ENCODE measurements around the gene ICE1. TPM values are rescaled to one million over a fixed set of nuclear protein-coding genes. Genes with fewer than 3 reads are reported as not detected.

Gene ICE1
- total and polyA plus RNA-seq, 2 experiments from 2014 or later: 17.7 to 19.6 TPM

- no peak for TF ChIP-seq CTCF (IDR thresholded peaks at IDR 0.05; ENCODE audit: low read depth, low read length)
- Histone ChIP-seq H3K27me3 (no peaks in the 10 kb centered on the region), H3K9me3 (ENCODE audit: low read depth) (no peaks in the 10 kb centered on the region), H3K27ac (no peak overlapping the region), H3K4me1 (ENCODE audit: low read depth) (no peaks in the 10 kb centered on the region), H3K36me3 (no peaks in the 10 kb centered on the region), H3K4me3 (no peak overlapping the region)
- DNase-seq (ENCODE audit: low read depth in 1 of 2, low spot score in 1 of 2): no peak
These were observed 4.5 kb upstream of the ICE1 start for GRCh38 chr5:5418006-5418405.

GRCh38 chr5:5418764-5419163, 3.7 kb upstream of the ICE1 start:
- Histone ChIP-seq H3K27me3 (no peaks in the 10 kb centered on the region), H3K9me3 (ENCODE audit: low read depth) (no peaks in the 10 kb centered on the region), H3K36me3 (no peaks in the 10 kb centered on the region), H3K4me3 (no peak overlapping the region), H3K27ac (no peak overlapping the region), H3K4me1 (ENCODE audit: low read depth) (peaks cover 3% of the 10 kb centered on the region)
- no peak for TF ChIP-seq CTCF (IDR thresholded peaks at IDR 0.05; ENCODE audit: low read depth, low read length)
- DNase-seq (ENCODE audit: low read depth in 1 of 2, low spot score in 1 of 2): no peak

- no peak overlapping the region for H3K27ac ChIP-seq
- peak; percentile 46 to 74 for DNase-seq (ENCODE audit: low read depth in 1 of 2, low spot score in 1 of 2)
- H3K4me1 ChIP-seq (ENCODE audit: low read depth): peaks cover 3% of the 10 kb centered on the region
These were observed 2.9 kb upstream of the ICE1 start for GRCh38 chr5:5419291-5420210.

GRCh38 chr5:5420251-5420650, 2.2 kb upstream of the ICE1 start:
- no peaks in the 10 kb centered on the region for H3K27me3 ChIP-seq
- no peak for DNase-seq (ENCODE audit: low read depth in 1 of 2, low spot score in 1 of 2)
- H3K4me1 ChIP-seq (ENCODE audit: low read depth): peaks cover 3% of the 10 kb centered on the region
- TF ChIP-seq CTCF (IDR thresholded peaks at IDR 0.05; ENCODE audit: low read depth, low read length): no peak
- no peak overlapping the region for H3K27ac ChIP-seq
- H3K4me3 ChIP-seq: no peak overlapping the region
- no peaks in the 10 kb centered on the region for H3K9me3 ChIP-seq (ENCODE audit: low read depth)
- H3K36me3 ChIP-seq: no peaks in the 10 kb centered on the region

More at GRCh38 chr5:5419291-5420210, 2.9 kb upstream of the ICE1 start:
- H3K36me3 ChIP-seq: no peaks in the 10 kb centered on the region
- peak; percentile 73 for TF ChIP-seq CTCF (IDR thresholded peaks at IDR 0.05; ENCODE audit: low read depth, low read length)
- H3K9me3 ChIP-seq (ENCODE audit: low read depth): no peaks in the 10 kb centered on the region
- H3K27me3 ChIP-seq: no peaks in the 10 kb centered on the region
- no peak overlapping the region for H3K4me3 ChIP-seq

GRCh38 chr5:5421149-5421960, 1.1 kb upstream of the ICE1 start:
- no peaks in the 10 kb centered on the region for H3K36me3 ChIP-seq
- H3K4me3 ChIP-seq: peak overlapping the region; percentile 30
- no peaks in the 10 kb centered on the region for H3K27me3 ChIP-seq
- H3K4me1 ChIP-seq (ENCODE audit: low read depth): peaks cover 3% of the 10 kb centered on the region
- no peak for TF ChIP-seq CTCF (IDR thresholded peaks at IDR 0.05; ENCODE audit: low read depth, low read length)
- H3K9me3 ChIP-seq (ENCODE audit: low read depth): no peaks in the 10 kb centered on the region
- H3K27ac ChIP-seq: peak overlapping the region; percentile 98
- peak in 1 of 2 donors; percentile 25 for DNase-seq (ENCODE audit: low read depth in 1 of 2, low spot score in 1 of 2)

Data from cardiac muscle cell (in vitro differentiated cells and primary cell).